ENCODE results near the gene MYOM3. TPM values are rescaled to one million over a fixed set of nuclear protein-coding genes. Genes with fewer than 3 reads are reported as not detected.

Gene MYOM3
- total and polyA plus RNA-seq, 2 of the 4 experiments (the other 2 are of a cell fraction): 0.03 TPM; not detected in 1

- H2BK5ac ChIP-seq (ENCODE audit: low read depth, low read length, poor library complexity, severe bottlenecking): no peak overlapping the region
- H4K91ac ChIP-seq (ENCODE audit: insufficient read depth, low read depth, low read length): no peak overlapping the region
- POLR2A ChIA-PET (ENCODE audit: unreplicated experiment): no interaction called here
- ATAC-seq (ENCODE audit: low read depth) (no peak), DNase-seq (no peak)
- BruUV-seq (replicated peaks): no TSS peak
- H4K5ac ChIP-seq (ENCODE audit: low read depth, low read length): no peak overlapping the region
- TF ChIP-seq NFE2L2 (IDR thresholded peaks at IDR 0.05; ENCODE audit: low read depth, low read length) (no peak), ELK1 (IDR thresholded peaks at IDR 0.05; ENCODE audit: borderline replicate concordance, low read depth, low read length) (no peak), CEBPB (IDR thresholded peaks at IDR 0.05; ENCODE audit: low read depth, low read length) (no peak)
- H2BK15ac ChIP-seq (ENCODE audit: low read depth, low read length): no peak overlapping the region
- no peak overlapping the region for H3K4me3 ChIP-seq (ENCODE audit: insufficient read depth, low read depth, low read length)
- H3K23ac ChIP-seq (ENCODE audit: low read depth, low read length): no peak overlapping the region
- H3K27me3 ChIP-seq (ENCODE audit: control insufficient read depth, insufficient read depth, low read length): peaks cover 48% of the 10 kb centered on the region
- H2AK9ac ChIP-seq (replicated peaks; ENCODE audit: low read depth, low read length, poor library complexity): no peak overlapping the region
- H3K36me3 ChIP-seq (ENCODE audit: control insufficient read depth, insufficient read depth, low read length): no peaks in the 10 kb centered on the region
- no peaks in the 10 kb centered on the region for H3K9me1 ChIP-seq (ENCODE audit: insufficient read depth, low read length)
- no peak overlapping the region for H3K14ac ChIP-seq (replicated peaks; ENCODE audit: low read depth, low read length)
- dilution Hi-C loops (cut with HindIII; ENCODE audit: low sequenced_read_pairs, unreplicated experiment): no loop called here
- in situ Hi-C loops (cut with MboI; ENCODE audit: low sequenced_read_pairs): no loop called here
- no peaks in the 10 kb centered on the region for H3K9me3 ChIP-seq (ENCODE audit: control insufficient read depth, insufficient read depth, low read length)
- no peak overlapping the region for H2BK120ac ChIP-seq (ENCODE audit: low read depth, low read length)
- intact Hi-C loops (cut with micrococcal nuclease): no loop called here
- no peaks in the 10 kb centered on the region for H3K79me1 ChIP-seq (ENCODE audit: low read depth in 1 of 2, low read length in 2 of 2)
- H3K4ac ChIP-seq (ENCODE audit: low read depth, low read length): no peak overlapping the region
- CTCF ChIA-PET: no interaction called here
- no peak overlapping the region for H3K27ac ChIP-seq (ENCODE audit: insufficient read depth, low read length)
- no peak overlapping the region for H2BK20ac ChIP-seq (ENCODE audit: low read depth, low read length)
- no peak overlapping the region for H3K18ac ChIP-seq (ENCODE audit: low read depth, low read length)
- no peak overlapping the region for H3K4me2 ChIP-seq (ENCODE audit: low read depth, low read length)
- H3K4me1 ChIP-seq (ENCODE audit: control insufficient read depth, insufficient read depth, low read length): peaks cover 2% of the 10 kb centered on the region; the same call in 1 of the 2 replicates
- H3K56ac ChIP-seq (ENCODE audit: extremely low read depth, insufficient read depth, low read length): no peak overlapping the region
- H4K8ac ChIP-seq (ENCODE audit: low read depth in 2 of 2, low read length in 2 of 2): no peak overlapping the region
- no peak overlapping the region for H2AFZ ChIP-seq (replicated peaks; ENCODE audit: low read length, poor library complexity)
- WGBS, 2 experiments (ENCODE audit: extremely low coverage in 2 of 2, insufficient read length in 1 of 2): 53% methylated on average over 3 of the region's 14 CpGs; no CpG with 5 or more reads in 1 of the 2 experiments
- no peak overlapping the region for H2AK5ac ChIP-seq (ENCODE audit: low read depth, low read length)
- H3K9ac ChIP-seq (ENCODE audit: low read depth, low read length): no peak overlapping the region
- H4K20me1 ChIP-seq (ENCODE audit: insufficient read depth, low read length): no peaks in the 10 kb centered on the region
Measured at GRCh38 chr1:24121406-24121805, 9.5 kb upstream of the MYOM3 start.
